HCT116 (cell line): Measurements from ENCODE around the gene CELA3B.
"Not testable (repeated sequence)": the region's sequence is repeated elsewhere in the genome, so short reads cannot be mapped to it uniquely, and the experiment has no call there.

ENCODE experiments used
- CTCF ChIP-seq, 3 experiments: fragments of 200-600 bp in 1 of 3; sonication (generic) in 1 of 3; IDR thresholded peaks in 2 of 3; conservative IDR thresholded peaks in 1 of 3; 2 replicates each; pipeline ENCODE4 v1.5.1; 2012 to 2017; ENCODE audit warnings: low read depth in 2 of 3, low read length in 2 of 3, antibody characterized with exemption in 1 of 3, borderline replicate concordance in 1 of 3, control low read depth in 1 of 3, mild to moderate bottlenecking in 1 of 3, mixed read lengths in 1 of 3, mixed run types in 1 of 3, moderate library complexity in 1 of 3; ENCODE audit not compliant: insufficient read depth in 1 of 3
- JUND ChIP-seq: IDR thresholded peaks from 2 replicates; pipeline ENCODE4 v1.6.1; 2012
- POLR2AphosphoS5 ChIP-seq: IDR thresholded peaks from 2 replicates; pipeline ENCODE4 v1.6.1; 2011; ENCODE audit warnings: mild to moderate bottlenecking, low read depth, low read length, moderate library complexity
- SP1 ChIP-seq: IDR thresholded peaks from 2 replicates; pipeline ENCODE4 v1.6.1; 2012; ENCODE audit warnings: low read depth

GRCh38 chr1:21970523-21970922 is 6.3 kb upstream of the CELA3B start:
- not testable (repeated sequence) for TF ChIP-seq JUND; SP1; CTCF (IDR thresholded peaks at IDR 0.05 in 2 of 3, conservative IDR thresholded peaks at IDR 0.05 in 1 of 3; ENCODE audit: borderline replicate concordance in 1 of 3, insufficient read depth in 1 of 3, low read depth in 2 of 3, low read length in 2 of 3); POLR2AphosphoS5
